ENCODE data around the gene EOLA1.
"Not testable (repeated sequence)": the region's sequence is repeated elsewhere in the genome, so short reads cannot be mapped to it uniquely, and the experiment has no call there.

The EOLA1 gene

GRCh38 chrX:149540621-149541520 lies at the start of gene EOLA1:
Gene EOLA1 (plus strand): TSS chrX:149541012. CDS start chrX:149545631, 4,619 bp downstream.
- DNase-seq = no peak

- DNase-seq = no peak
Measured at GRCh38 chrX:149491812-149492211, 49.0 kb upstream of the EOLA1 start.

- DNase-seq = no peak
Measured at GRCh38 chrX:149493567-149494562, 46.9 kb upstream of the EOLA1 start.

GRCh38 chrX:149494844-149495565 lies 45.8 kb upstream of the EOLA1 start:
- DNase-seq = no peak

- no peak for DNase-seq
Measured at GRCh38 chrX:149495573-149496071, 45.2 kb upstream of the EOLA1 start.

GRCh38 chrX:149497054-149497453 lies 43.8 kb upstream of the EOLA1 start:
- no peak for DNase-seq

- DNase-seq = no peak
Measured at GRCh38 chrX:149497626-149498025, 43.2 kb upstream of the EOLA1 start.

- DNase-seq = no peak
Measured at GRCh38 chrX:149498767-149499166, 42.0 kb upstream of the EOLA1 start.

GRCh38 chrX:149499766-149500165 lies 41.0 kb upstream of the EOLA1 start:
- DNase-seq = no peak

- DNase-seq = not testable (repeated sequence)
Measured at GRCh38 chrX:149502923-149503322, 37.9 kb upstream of the EOLA1 start.

- not testable (repeated sequence) for DNase-seq
Measured at GRCh38 chrX:149503446-149503845, 37.4 kb upstream of the EOLA1 start.

- no peak for DNase-seq
Measured at GRCh38 chrX:149504226-149504914, 36.4 kb upstream of the EOLA1 start.

GRCh38 chrX:149504915-149505651 lies 35.7 kb upstream of the EOLA1 start, which contains the start of gene IDS:
Gene IDS (minus strand): TSS chrX:149505306. CDS start chrX:149505137, 169 bp downstream.
- peak; percentile 39 for DNase-seq

- DNase-seq = no peak
Measured at GRCh38 chrX:149505671-149506070, 35.1 kb upstream of the EOLA1 start.

GRCh38 chrX:149506349-149506748 lies 34.5 kb upstream of the EOLA1 start:
- no peak for DNase-seq

- no peak for DNase-seq
Measured at GRCh38 chrX:149508467-149508866, 32.3 kb upstream of the EOLA1 start.

GRCh38 chrX:149510386-149510785 lies 30.4 kb upstream of the EOLA1 start:
- DNase-seq = no peak

GRCh38 chrX:149511081-149511480 lies 29.7 kb upstream of the EOLA1 start:
- no peak for DNase-seq

- DNase-seq = no peak
Measured at GRCh38 chrX:149512225-149512885, 28.5 kb upstream of the EOLA1 start.

GRCh38 chrX:149513825-149514428 lies 26.9 kb upstream of the EOLA1 start:
- DNase-seq = no peak
